Stimulated activated CD8-positive, alpha-beta memory T cell treated with anti-CD3 and anti-CD28 coated beads, Interleukin-7, amount 100 ng/mL, for 1 hour (primary cell): Measurements from ENCODE around the gene JOSD2.
"Not testable (repeated sequence)": the region's sequence is repeated elsewhere in the genome, so short reads cannot be mapped to it uniquely, and the experiment has no call there.

Experiments
- DNase-seq, 2 donors: peaks; one replicate each; pipeline ENCODE4 v3.0.0-alpha.2; 2020; ENCODE audit warnings: low read depth in 2 of 2

The JOSD2 gene

GRCh38 chr19:50478901-50479715, 31.9 kb downstream of the JOSD2 start:
- no peak for DNase-seq

- no peak for DNase-seq
Measured at GRCh38 chr19:50477751-50478515, 33.1 kb downstream of the JOSD2 start.

- DNase-seq = no peak
Measured at GRCh38 chr19:50476907-50477238, 34.1 kb downstream of the JOSD2 start.

- DNase-seq = peak; percentile 80 to 82
Measured at GRCh38 chr19:50476224-50476906, 34.6 kb downstream of the JOSD2 start, which contains the start of the genes EMC10 and GARIN5A. EMC10 (plus strand) TSS chr19:50476507; CDS start chr19:50476545, 38 bp downstream. GARIN5A (minus strand) TSS chr19:50476848; CDS start chr19:50476388, 460 bp downstream.

- DNase-seq = no peak
Measured at GRCh38 chr19:50475736-50476223, 35.2 kb downstream of the JOSD2 start.

- DNase-seq = no peak
Measured at GRCh38 chr19:50475101-50475568, 35.9 kb downstream of the JOSD2 start.

- DNase-seq = not testable (repeated sequence)
Measured at GRCh38 chr19:50473336-50473735, 37.7 kb downstream of the JOSD2 start.

GRCh38 chr19:50468818-50469217, 42.2 kb downstream of the JOSD2 start:
- DNase-seq = no peak

- DNase-seq = no peak
Measured at GRCh38 chr19:50467566-50467965, 43.4 kb downstream of the JOSD2 start.

GRCh38 chr19:50466706-50467039, 44.3 kb downstream of the JOSD2 start:
- no peak for DNase-seq

GRCh38 chr19:50465986-50466705, 44.8 kb downstream of the JOSD2 start:
- no peak for DNase-seq

GRCh38 chr19:50465000-50465399, 46.0 kb downstream of the JOSD2 start:
- DNase-seq = no peak

GRCh38 chr19:50464348-50464747, 46.6 kb downstream of the JOSD2 start:
- no peak for DNase-seq

- no peak for DNase-seq
Measured at GRCh38 chr19:50462970-50463369, 48.0 kb downstream of the JOSD2 start.

- peak; percentile 13 to 18 for DNase-seq
Measured at GRCh38 chr19:50461066-50461875, 49.7 kb downstream of the JOSD2 start.

GRCh38 chr19:50460161-50460765, 50.7 kb downstream of the JOSD2 start:
- no peak for DNase-seq

- no peak for DNase-seq
Measured at GRCh38 chr19:50459638-50460037, 51.4 kb downstream of the JOSD2 start.

GRCh38 chr19:50459067-50459456, 51.9 kb downstream of the JOSD2 start:
- no peak for DNase-seq

- DNase-seq = no peak
Measured at GRCh38 chr19:50458396-50459066, 52.5 kb downstream of the JOSD2 start.

GRCh38 chr19:50457300-50457699, 53.7 kb downstream of the JOSD2 start:
- DNase-seq = no peak
